Ishikawa (cell line): ENCODE data around the gene RPL4.

Experiments used
- CEBPB ChIP-seq: IDR thresholded peaks from 2 replicates; pipeline ENCODE4 v1.6.1; 2012
- CREB1 ChIP-seq: IDR thresholded peaks from 2 replicates; pipeline ENCODE4 v1.6.1; 2012; ENCODE audit warnings: low read depth
- EGR1 ChIP-seq: IDR thresholded peaks from 2 replicates; pipeline ENCODE4 v1.6.1; 2012
- EP300 ChIP-seq: IDR thresholded peaks from 2 replicates; pipeline ENCODE4 v1.6.1; 2012; ENCODE audit warnings: borderline replicate concordance
- FOXM1 ChIP-seq: IDR thresholded peaks from 2 replicates; pipeline ENCODE4 v1.6.1; 2012; ENCODE audit warnings: low read depth, borderline replicate concordance
- NFIC ChIP-seq: IDR thresholded peaks from 2 replicates; pipeline ENCODE4 v1.6.1; 2012
- REST ChIP-seq: IDR thresholded peaks from 2 replicates; pipeline ENCODE4 v1.6.1; 2012; ENCODE audit warnings: low read depth, mild to moderate bottlenecking
- TAF1 ChIP-seq: IDR thresholded peaks from 2 replicates; pipeline ENCODE4 v1.6.1; 2012; ENCODE audit warnings: low read depth, mild to moderate bottlenecking
- TCF12 ChIP-seq: IDR thresholded peaks from 2 replicates; pipeline ENCODE4 v1.6.1; 2012; ENCODE audit warnings: low read depth
- TEAD4 ChIP-seq: IDR thresholded peaks from 2 replicates; pipeline ENCODE4 v1.6.1; 2012
- USF1 ChIP-seq: IDR thresholded peaks from 2 replicates; pipeline ENCODE4 v1.6.1; 2012
- YY1 ChIP-seq: IDR thresholded peaks from 2 replicates; pipeline ENCODE4 v1.6.1; 2012; ENCODE audit warnings: low read depth

The RPL4 gene

GRCh38 chr15:66454143-66454542 is 50.5 kb downstream of the RPL4 start:
- TF ChIP-seq TCF12: no peak

- no peak for TF ChIP-seq TEAD4
- no peak for TF ChIP-seq TAF1
- no peak for TF ChIP-seq YY1
- TF ChIP-seq NFIC: no peak
- no peak for TF ChIP-seq FOXM1
- no peak for TF ChIP-seq REST
- TF ChIP-seq USF1: no peak
- no peak for TF ChIP-seq TCF12
- TF ChIP-seq CEBPB: no peak
- TF ChIP-seq EP300: no peak
- TF ChIP-seq CREB1: no peak
- TF ChIP-seq EGR1: no peak
These were observed 51.6 kb downstream of the RPL4 start for GRCh38 chr15:66452971-66453580.

- TF ChIP-seq NFIC (no peak), FOXM1 (no peak), YY1 (no peak)
These were observed 52.2 kb downstream of the RPL4 start for GRCh38 chr15:66452420-66452819.
